H9 (cell line): Measurements from ENCODE around the gene ZNF17. TPM values are rescaled to one million over a fixed set of nuclear protein-coding genes. Genes with fewer than 3 reads are reported as not detected.

Source experiments
- DNase-seq: peaks from one replicate; pipeline ENCODE4 v3.0.0-alpha.2; 2017
- H2AFZ ChIP-seq: one replicate; pipeline ENCODE4 v1.6.1; 2013; ENCODE audit warnings: mild to moderate bottlenecking, low read length, control low read depth, moderate library complexity
- H2AK5ac ChIP-seq: 2 replicates; pipeline ENCODE4 v1.6.1; 2013; ENCODE audit warnings: low read length, control low read depth, mixed read lengths; ENCODE audit not compliant: insufficient read length
- H2BK120ac ChIP-seq: one replicate; pipeline ENCODE4 v1.6.1; 2013; ENCODE audit warnings: low read depth, mild to moderate bottlenecking, low read length, control low read depth, inconsistent platforms; ENCODE audit not compliant: poor library complexity, severe bottlenecking
- H2BK12ac ChIP-seq: 2 replicates; pipeline ENCODE4 v1.6.1; 2013; ENCODE audit warnings: low read length, control low read depth, mixed read lengths, low read depth; ENCODE audit not compliant: insufficient read length
- H2BK15ac ChIP-seq: 2 replicates; pipeline ENCODE4 v1.6.1; 2013; ENCODE audit warnings: low read depth, low read length, control low read depth
- H2BK20ac ChIP-seq: one replicate; pipeline ENCODE4 v1.6.1; 2013; ENCODE audit warnings: low read depth, mild to moderate bottlenecking, low read length, control low read depth, inconsistent platforms; ENCODE audit not compliant: poor library complexity, severe bottlenecking
- H2BK5ac ChIP-seq: 2 replicates; pipeline ENCODE4 v1.6.1; 2013; ENCODE audit warnings: low read length, control low read depth, mixed read lengths; ENCODE audit not compliant: insufficient read length
- H3K14ac ChIP-seq: 2 replicates; pipeline ENCODE4 v1.6.1; 2013; ENCODE audit warnings: low read length, control low read depth; ENCODE audit not compliant: insufficient read depth
- H3K18ac ChIP-seq: 2 replicates; pipeline ENCODE4 v1.6.1; 2013; ENCODE audit warnings: low read depth, mild to moderate bottlenecking, mixed read lengths, low read length, control low read depth; ENCODE audit not compliant: insufficient read length
- H3K23ac ChIP-seq: 2 replicates; pipeline ENCODE4 v1.6.1; 2013; ENCODE audit warnings: low read length, control low read depth, mixed read lengths, low read depth; ENCODE audit not compliant: insufficient read length
- H3K23me2 ChIP-seq: 2 replicates; pipeline ENCODE4 v1.6.1; 2013; ENCODE audit warnings: low read depth, mild to moderate bottlenecking, mixed read lengths, low read length, control low read depth; ENCODE audit not compliant: insufficient read length, poor library complexity, severe bottlenecking
- H3K27ac ChIP-seq: 2 replicates; pipeline ENCODE4 v1.5.1; 2013; ENCODE audit warnings: low read length, control low read depth, mixed read lengths, low read depth; ENCODE audit not compliant: insufficient read length
- H3K27me3 ChIP-seq: 2 replicates; pipeline ENCODE4 v1.6.1; 2013; ENCODE audit warnings: low read length, control low read depth, inconsistent platforms; ENCODE audit not compliant: insufficient read depth
- H3K4ac ChIP-seq: 2 replicates; pipeline ENCODE4 v1.6.1; 2013; ENCODE audit warnings: low read depth, mild to moderate bottlenecking, control low read depth, inconsistent platforms, low read length, moderate library complexity
- H3K4me1 ChIP-seq: 2 replicates; pipeline ENCODE4 v1.6.1; 2013; ENCODE audit warnings: low read length, control low read depth, inconsistent platforms; ENCODE audit not compliant: insufficient read depth
- H3K4me2 ChIP-seq: 2 replicates; pipeline ENCODE4 v1.6.1; 2013; ENCODE audit warnings: low read length, control low read depth, mixed read lengths; ENCODE audit not compliant: insufficient read length, insufficient read depth
- H3K56ac ChIP-seq: 2 replicates; pipeline ENCODE4 v1.6.1; 2013; ENCODE audit warnings: low read depth, mild to moderate bottlenecking, mixed read lengths, low read length, control low read depth; ENCODE audit not compliant: insufficient read length
- H3K79me1 ChIP-seq: 2 replicates; pipeline ENCODE4 v1.6.1; 2013; ENCODE audit warnings: low read depth, mild to moderate bottlenecking, moderate library complexity, low read length, control low read depth, inconsistent platforms; ENCODE audit not compliant: insufficient read depth, poor library complexity, severe bottlenecking
- H3K79me2 ChIP-seq: 2 replicates; pipeline ENCODE4 v1.6.1; 2013; ENCODE audit warnings: low read length, control low read depth, inconsistent platforms; ENCODE audit not compliant: insufficient read depth
- H3K9ac ChIP-seq: 2 replicates; pipeline ENCODE4 v1.6.1; 2013; ENCODE audit warnings: low read length, control low read depth, mixed read lengths; ENCODE audit not compliant: insufficient read length; ENCODE audit errors: extremely low read depth
- H3K9me3 ChIP-seq: one replicate; pipeline ENCODE4 v1.6.1; 2013; ENCODE audit warnings: low read depth, low read length, inconsistent platforms; ENCODE audit not compliant: control insufficient read depth
- H3T11ph ChIP-seq: one replicate; pipeline ENCODE4 v1.6.1; 2013; ENCODE audit warnings: mild to moderate bottlenecking, low read length, control low read depth, inconsistent platforms
- H4K20me1 ChIP-seq: one replicate; pipeline ENCODE4 v1.6.1; 2013; ENCODE audit not compliant: control insufficient read depth, insufficient read length, insufficient read depth
- H4K5ac ChIP-seq: 2 replicates; pipeline ENCODE4 v1.6.1; 2013; ENCODE audit warnings: low read depth, mild to moderate bottlenecking, mixed read lengths, low read length, control low read depth; ENCODE audit not compliant: insufficient read length
- H4K8ac ChIP-seq: replicated peaks from 2 replicates; pipeline ENCODE4 v1.6.1; 2013; ENCODE audit warnings: low read length, control low read depth, mixed read lengths, low read depth; ENCODE audit not compliant: insufficient read length
- H4K91ac ChIP-seq: 2 replicates; pipeline ENCODE4 v1.6.1; 2013; ENCODE audit warnings: low read depth, mild to moderate bottlenecking, moderate library complexity, mixed read lengths, low read length, control low read depth; ENCODE audit not compliant: insufficient read length
- H3K27ac Mint-ChIP-seq, 3 experiments: 2 replicates in 2 of 3; 3 replicates in 1 of 3; pipeline ENCODE4 v1.8.0; 2020 to 2021; ENCODE audit warnings: mixed read lengths in 3 of 3, mild to moderate bottlenecking in 1 of 3, moderate library complexity in 1 of 3
- H3K27me3 Mint-ChIP-seq: 2 replicates; pipeline ENCODE4 v1.8.0; 2021; ENCODE audit warnings: low read depth, mild to moderate bottlenecking, moderate library complexity, mixed read lengths
- H3K36me3 Mint-ChIP-seq, 3 experiments: 2 replicates in 2 of 3; 3 replicates in 1 of 3; pipeline ENCODE4 v1.8.0; 2020 to 2021; ENCODE audit warnings: low read depth in 3 of 3, mixed read lengths in 3 of 3; ENCODE audit not compliant: insufficient read depth in 1 of 3
- H3K4me1 Mint-ChIP-seq, 2 experiments: 2 replicates each; pipeline ENCODE4 v1.8.0; 2020; ENCODE audit warnings: mixed read lengths in 2 of 2
- H3K4me3 Mint-ChIP-seq, 2 experiments: 2 replicates in 1 of 2; 3 replicates in 1 of 2; pipeline ENCODE4 v1.8.0; 2020 to 2021; ENCODE audit warnings: mild to moderate bottlenecking in 2 of 2, mixed read lengths in 2 of 2, moderate library complexity in 1 of 2
- H3K9me3 Mint-ChIP-seq, 2 experiments: 2 replicates in 1 of 2; 3 replicates in 1 of 2; pipeline ENCODE4 v1.8.0; 2020; ENCODE audit warnings: mild to moderate bottlenecking in 2 of 2, mixed read lengths in 2 of 2, moderate library complexity in 1 of 2
- CTCF ChIP-seq: fragments of 200-600 bp; sonication (generic); conservative IDR thresholded peaks from 3 replicates; pipeline ENCODE4 v1.8.0; 2021; ENCODE audit warnings: antibody characterized with exemption, mild to moderate bottlenecking
- WGBS: extraction: QIAGEN DNeasy Blood & Tissue Kit; methylation state at CpG from one replicate; pipeline ENCODE4 v1.1.7; 2013; ENCODE audit warnings: missing lambda C conversion rate, low lambda C conversion rate, mixed read lengths; ENCODE audit not compliant: insufficient read length; ENCODE audit errors: extremely low coverage; 5-methylcytosine and 5-hydroxymethylcytosine counted together
- total RNA-seq: library from RNA; stranded (reverse); gene quantifications from 2 replicates; pipeline ENCODE4 v1.2.1, GENCODE V29; 2021

ZNF17 gene
- total RNA-seq, 1 experiment from 2014 or later: 16.3 TPM

DNA sequence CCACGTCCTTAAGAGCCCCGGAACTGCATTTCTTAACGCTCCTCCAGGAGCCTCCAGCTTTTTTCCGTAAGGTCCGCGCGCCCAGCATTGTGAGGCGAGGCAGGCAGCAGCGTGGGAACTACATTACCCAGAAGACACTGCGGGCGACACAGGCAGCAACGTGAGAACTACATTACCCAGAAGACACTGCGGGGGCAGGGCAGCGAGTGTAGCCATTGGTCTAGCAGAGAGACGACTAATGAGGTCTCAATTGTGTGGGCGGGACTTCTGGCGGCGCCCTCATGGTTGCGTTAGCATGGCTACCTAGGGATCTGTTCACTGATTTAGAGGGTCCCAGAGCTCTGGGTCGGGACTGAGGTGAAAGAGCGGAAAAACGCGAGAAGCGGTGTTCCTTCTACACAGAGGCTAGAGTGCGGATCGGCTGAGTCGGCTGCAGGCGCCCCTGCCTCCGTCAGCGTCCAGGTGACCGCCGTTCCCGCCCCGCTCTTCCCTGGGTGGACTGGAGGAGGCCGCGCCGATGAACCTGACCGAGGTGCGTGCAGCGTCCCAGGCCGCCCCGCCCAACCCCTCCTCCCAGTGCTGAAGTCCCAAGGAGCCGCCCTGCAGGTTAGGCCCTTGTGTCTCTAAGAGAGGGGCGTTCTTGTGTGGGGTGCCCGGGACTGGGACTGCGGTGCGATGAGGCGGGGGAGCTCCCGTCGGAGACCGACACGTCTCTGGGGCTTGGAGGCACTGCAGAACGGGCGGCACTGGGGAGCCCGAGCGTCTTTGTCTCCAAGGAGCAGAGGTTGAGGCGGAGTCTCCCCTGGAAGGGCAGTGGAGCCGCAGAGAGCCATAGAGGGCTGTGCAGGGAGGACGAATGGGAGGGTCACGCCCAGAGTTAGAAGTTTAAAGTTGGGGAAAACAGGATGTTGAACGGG is 24.4 kb downstream of the ZNF17 start, which contains the start of gene ZNF749:
TSS of gene ZNF749 (plus strand) at position 264 of the 917 bp plus-strand sequence. CDS start at position 518, 254 bp downstream.
- no peak within 1 kb of the TSS for H2BK5ac ChIP-seq
- H3T11ph ChIP-seq: peak within 1 kb of the TSS; percentile 57
- Mint-ChIP-seq H3K4me3 (peak within 1 kb of the TSS; percentile 91 to 96), H3K27me3 (peaks cover 1% of the 10 kb centered on the region; the same call in 1 of the 2 replicates), H3K9me3 (peaks cover 0 to 6% of the 10 kb centered on the region in 2 experiments; a peak in 4 of 5 replicates), H3K4me1 (peaks cover 16 to 20% of the 10 kb centered on the region in 2 experiments), H3K27ac (peak within 1 kb of the TSS; percentile 96 to 99 (median 97)), H3K36me3 (peaks cover 12 to 20% (median 19%) of the 10 kb centered on the region in 3 experiments)
- H2BK12ac ChIP-seq: no peak within 1 kb of the TSS
- WGBS: no CpG with 5 or more reads among the region's 61 CpGs
- no peaks in the 10 kb centered on the region for H3K27me3 ChIP-seq
- no peak within 1 kb of the TSS for H4K8ac ChIP-seq
- no peak within 1 kb of the TSS for H3K56ac ChIP-seq
- H4K91ac ChIP-seq: no peak within 1 kb of the TSS
- H3K23me2 ChIP-seq: peaks cover 8% of the 10 kb centered on the region
- no peak within 1 kb of the TSS for H3K23ac ChIP-seq
- peak within 1 kb of the TSS; percentile 95 for H3K9ac ChIP-seq
- peaks cover 11% of the 10 kb centered on the region for H3K79me1 ChIP-seq
- peaks cover 38% of the 10 kb centered on the region for H3K79me2 ChIP-seq
- H3K27ac ChIP-seq: no peak within 1 kb of the TSS
- no peak for TF ChIP-seq CTCF
- H2BK15ac ChIP-seq: no peak within 1 kb of the TSS
- peak within 1 kb of the TSS; percentile 95 for H3K18ac ChIP-seq
- no peaks in the 10 kb centered on the region for H4K20me1 ChIP-seq
- DNase-seq: peak; percentile 99
- no peak within 1 kb of the TSS for H4K5ac ChIP-seq
- peak within 1 kb of the TSS; percentile 99 for H3K4me2 ChIP-seq
- H2BK20ac ChIP-seq: no peak within 1 kb of the TSS
- H3K9me3 ChIP-seq: no peaks in the 10 kb centered on the region
- H2BK120ac ChIP-seq: no peak within 1 kb of the TSS
- no peak within 1 kb of the TSS for H3K4ac ChIP-seq
- H2AK5ac ChIP-seq: no peak within 1 kb of the TSS
- H3K14ac ChIP-seq: peak within 1 kb of the TSS; percentile 97
- H2AFZ ChIP-seq: peak within 1 kb of the TSS; percentile 12
- peaks cover 5% of the 10 kb centered on the region; the same call in 1 of the 2 replicates for H3K4me1 ChIP-seq
